LNCAP (cell line): ENCODE results near the gene SAMD9.

ENCODE experiments used
- TF ChIP-seq, protein P1 (sequence below): fragments of 450-650 bp; IDR thresholded peaks from 2 replicates; pipeline ENCODE4 v1.5.1; 2017; ENCODE audit warnings: mild to moderate bottlenecking

SAMD9 gene

DNA sequence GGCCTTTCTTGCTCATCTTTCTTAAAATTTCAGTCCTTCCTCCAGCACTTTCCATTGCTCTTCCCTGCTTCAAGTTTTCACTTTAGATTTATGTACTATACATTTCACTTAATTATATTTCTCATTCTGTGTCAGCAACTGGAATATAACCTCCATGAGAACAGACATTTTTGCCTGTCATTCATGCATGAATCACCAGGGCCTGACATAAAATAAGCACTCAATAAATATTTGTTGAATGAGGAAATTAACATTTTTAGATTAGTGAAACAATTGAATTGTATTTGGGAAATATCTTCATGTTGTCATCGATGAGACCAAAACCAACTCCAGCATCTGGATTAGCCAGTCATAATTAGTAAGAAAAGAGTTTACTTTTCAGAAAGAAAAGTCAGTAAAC, 24.3 kb upstream of the SAMD9 start:
- TF ChIP-seq, protein P1, sequence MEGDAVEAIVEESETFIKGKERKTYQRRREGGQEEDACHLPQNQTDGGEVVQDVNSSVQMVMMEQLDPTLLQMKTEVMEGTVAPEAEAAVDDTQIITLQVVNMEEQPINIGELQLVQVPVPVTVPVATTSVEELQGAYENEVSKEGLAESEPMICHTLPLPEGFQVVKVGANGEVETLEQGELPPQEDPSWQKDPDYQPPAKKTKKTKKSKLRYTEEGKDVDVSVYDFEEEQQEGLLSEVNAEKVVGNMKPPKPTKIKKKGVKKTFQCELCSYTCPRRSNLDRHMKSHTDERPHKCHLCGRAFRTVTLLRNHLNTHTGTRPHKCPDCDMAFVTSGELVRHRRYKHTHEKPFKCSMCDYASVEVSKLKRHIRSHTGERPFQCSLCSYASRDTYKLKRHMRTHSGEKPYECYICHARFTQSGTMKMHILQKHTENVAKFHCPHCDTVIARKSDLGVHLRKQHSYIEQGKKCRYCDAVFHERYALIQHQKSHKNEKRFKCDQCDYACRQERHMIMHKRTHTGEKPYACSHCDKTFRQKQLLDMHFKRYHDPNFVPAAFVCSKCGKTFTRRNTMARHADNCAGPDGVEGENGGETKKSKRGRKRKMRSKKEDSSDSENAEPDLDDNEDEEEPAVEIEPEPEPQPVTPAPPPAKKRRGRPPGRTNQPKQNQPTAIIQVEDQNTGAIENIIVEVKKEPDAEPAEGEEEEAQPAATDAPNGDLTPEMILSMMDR, result no peak

DNA sequence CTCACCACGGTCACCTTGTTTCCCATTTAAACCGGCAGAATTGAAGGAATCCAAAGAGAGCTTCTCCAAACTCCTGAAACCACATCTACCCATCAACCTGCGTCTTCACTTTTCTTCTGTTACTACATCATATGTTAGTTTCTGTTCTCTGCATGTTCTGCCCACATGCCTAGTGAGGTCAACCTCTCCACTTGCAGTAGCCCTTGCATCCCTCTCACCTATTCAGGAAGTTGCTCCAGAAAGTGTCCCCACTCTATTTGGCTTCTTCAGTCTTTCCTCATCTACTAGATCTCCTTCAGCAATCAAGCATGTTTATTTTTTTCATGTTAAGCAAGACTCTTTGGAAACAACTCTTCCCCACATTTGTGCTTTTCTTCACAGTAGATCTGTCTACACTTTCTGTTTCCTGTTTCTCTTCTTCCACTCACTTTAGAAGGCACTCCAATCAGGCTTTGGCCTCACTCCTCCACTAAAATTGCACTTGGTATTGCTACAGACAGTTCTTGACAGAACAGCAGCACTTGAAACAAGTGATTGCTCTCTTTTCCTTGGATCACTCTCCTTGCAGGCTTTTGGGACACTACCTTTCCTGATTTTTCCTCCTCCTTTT, 22.9 kb upstream of the SAMD9 start:
- TF ChIP-seq, protein P1, result no peak

DNA sequence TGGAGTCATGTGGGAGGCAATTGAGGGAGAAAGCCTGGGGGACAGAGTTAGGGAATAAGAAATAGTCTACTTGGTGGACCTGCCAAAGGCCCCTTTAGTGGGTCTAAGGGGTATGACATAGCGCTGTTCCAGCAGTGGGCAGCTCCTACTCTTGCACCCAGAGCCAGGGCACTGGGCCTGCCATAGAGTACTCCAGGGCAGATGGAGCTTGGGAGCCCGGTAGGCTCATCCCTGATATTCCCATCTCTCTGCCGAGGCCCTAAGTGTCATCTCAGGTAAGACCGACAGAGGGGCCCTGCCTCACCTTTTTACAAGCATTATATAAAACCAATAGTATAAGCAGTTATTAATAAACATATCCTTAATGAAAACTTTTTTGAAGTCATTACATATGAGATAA, 20.8 kb upstream of the SAMD9 start:
- TF ChIP-seq, protein P1, result no peak

DNA sequence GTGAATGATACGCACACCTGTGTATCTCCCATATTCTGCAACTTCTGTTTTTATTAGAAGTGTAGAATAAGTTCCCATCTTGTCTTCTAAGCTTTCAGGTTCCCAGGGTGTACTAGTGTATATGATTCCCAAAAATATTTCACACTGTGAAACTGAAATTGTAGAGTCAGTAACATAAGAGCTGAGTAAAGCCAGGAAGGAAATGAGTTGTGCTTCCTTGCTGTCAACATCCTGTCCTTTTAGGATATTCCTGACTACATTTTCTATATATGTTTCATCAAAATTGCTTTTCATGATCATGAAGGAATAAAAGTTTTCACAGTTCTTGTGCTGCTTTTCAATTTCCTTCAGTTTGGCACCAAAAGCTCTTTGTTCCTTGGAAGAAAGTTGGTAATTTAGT, 15.2 kb upstream of the SAMD9 start:
- TF ChIP-seq, protein P1, result no peak

DNA sequence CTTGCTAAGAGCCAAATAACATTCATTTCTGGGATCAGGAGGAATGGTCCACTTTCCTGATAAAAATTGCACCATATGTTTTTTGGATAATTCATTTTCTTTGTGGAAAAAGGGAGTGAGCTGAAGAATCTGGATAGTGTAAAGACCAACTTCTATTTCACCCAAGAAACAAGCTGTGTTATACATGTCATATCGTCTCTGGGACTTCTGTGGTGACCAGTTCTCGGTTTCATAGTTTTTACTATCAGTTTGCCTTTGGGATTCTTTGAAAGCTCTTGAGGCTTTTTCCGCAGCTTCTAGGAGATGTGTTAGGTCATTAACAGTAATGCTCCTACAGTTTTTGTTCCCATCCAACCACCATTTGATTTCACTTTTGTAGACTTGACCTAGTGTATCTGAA, 14.4 kb upstream of the SAMD9 start:
- TF ChIP-seq, protein P1, result no peak

DNA sequence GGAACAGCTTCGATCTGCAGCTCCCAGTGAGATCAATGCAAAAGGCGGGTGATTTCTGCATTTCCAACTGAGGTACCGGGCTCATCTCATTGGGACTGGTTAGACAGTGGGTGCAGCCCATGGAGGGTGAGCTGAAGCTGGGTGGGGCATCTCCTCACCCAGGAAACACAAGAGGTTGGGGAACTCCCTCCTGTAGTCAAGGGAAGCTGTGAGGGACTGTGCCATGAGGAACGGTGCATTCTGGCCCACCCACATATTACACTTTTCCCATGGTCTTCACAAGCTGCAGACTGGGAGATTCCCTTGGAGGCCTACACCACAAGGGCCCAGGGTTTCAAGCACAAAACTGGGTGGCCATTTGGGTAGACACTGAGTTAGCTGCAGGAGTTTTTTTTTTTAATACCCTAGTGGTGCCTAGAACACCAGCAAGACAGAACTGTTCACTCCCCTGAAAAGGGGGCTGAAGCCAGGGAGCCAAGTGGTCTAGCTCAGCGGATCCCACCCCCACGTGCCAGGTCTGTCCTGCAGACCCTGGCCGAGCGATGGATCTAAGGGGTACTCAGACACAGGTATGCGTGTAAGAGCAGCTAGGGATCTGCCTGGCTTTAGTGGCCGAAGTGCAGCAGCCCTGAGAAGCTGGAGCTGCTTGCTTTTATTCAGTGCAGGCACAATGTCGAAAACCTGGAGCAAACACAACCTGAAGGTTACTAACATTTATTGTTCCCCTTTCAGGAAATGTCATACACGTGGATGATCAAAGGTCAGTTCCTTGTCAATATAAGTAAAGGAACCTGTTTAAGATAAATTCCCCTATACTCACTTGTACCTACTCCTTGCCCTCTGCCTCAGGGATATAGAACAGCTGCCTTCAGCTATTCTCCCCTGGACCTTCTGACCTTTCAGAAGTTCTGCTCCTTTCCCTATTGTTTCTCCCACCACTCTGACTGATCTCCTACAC, 3.1 kb upstream of the SAMD9 start:
- TF ChIP-seq, protein P1, result no peak

DNA sequence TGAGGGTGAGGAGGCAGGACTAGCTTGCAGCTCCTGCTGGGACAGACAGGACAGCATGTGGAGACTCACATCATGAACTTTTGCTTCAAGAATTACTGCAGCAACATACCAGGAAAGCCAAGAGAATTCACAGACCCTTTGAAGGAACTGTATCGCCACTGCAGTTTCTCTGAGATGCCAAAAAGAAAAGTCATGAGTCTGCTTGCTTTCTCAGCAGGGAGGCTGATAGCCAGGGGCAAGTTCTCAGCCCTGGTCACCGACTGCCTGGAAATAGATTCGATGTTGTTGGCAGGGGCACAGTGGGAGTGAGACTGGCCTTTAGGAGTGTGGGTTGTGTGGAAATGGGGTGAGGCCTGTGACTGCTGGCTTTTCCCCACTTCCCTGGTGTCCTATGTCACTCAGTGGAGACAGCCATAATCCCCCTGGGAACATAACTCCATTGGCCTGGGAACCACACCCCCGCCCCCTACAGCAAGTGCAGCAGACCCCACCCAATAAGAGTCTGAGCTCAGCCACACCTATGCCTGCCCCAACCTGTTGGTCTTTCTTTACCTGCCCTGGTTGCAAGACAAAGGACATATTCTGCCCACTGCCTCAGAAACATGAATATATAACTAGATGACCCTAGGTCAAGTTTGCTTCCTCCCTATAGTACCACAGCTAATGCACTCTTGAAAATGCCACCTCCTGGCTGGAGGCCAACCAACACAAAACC, 1.6 kb upstream of the SAMD9 start:
- TF ChIP-seq, protein P1, result no peak
